Prostate gland (tissue), 2 donors: ENCODE results near the gene TSPOAP1.

Source experiments
- CTCF ChIP-seq, 4 experiments: fragments of 200-600 bp in 2 of 4; fragments of 450-650 bp in 2 of 4; sonication (generic) in 2 of 4; IDR thresholded peaks; 1 replicate in 3 of 4; 2 replicates in 1 of 4; pipeline ENCODE4 v1.5.1; 2016 to 2019; ENCODE audit warnings: antibody characterized with exemption in 4 of 4, mild to moderate bottlenecking in 2 of 4, moderate library complexity in 2 of 4
- POLR2AphosphoS5 ChIP-seq: sonication (generic); formaldehyde crosslinking; IDR thresholded peaks from one replicate; pipeline ENCODE4 v1.6.1; 2017; ENCODE audit warnings: antibody characterized with exemption

GRCh38 chr17:58312021-58312630 lies 16.5 kb downstream of the TSPOAP1 start:
- no peak for TF ChIP-seq CTCF (IDR thresholded peaks at IDR 0.05)
- TF ChIP-seq POLR2AphosphoS5: no peak
